MM.1S (cell line): ENCODE measurements around the gene PAK4.

ENCODE experiments used
- CTCF ChIP-seq: fragments of 300-600 bp; sonication (generic); IDR thresholded peaks from 2 replicates; pipeline ENCODE4 v1.5.1; 2016; ENCODE audit warnings: antibody characterized with exemption, low read length, mixed read lengths
- EZH2 ChIP-seq: fragments of 300-600 bp; sonication (generic); optimal IDR thresholded peaks from 2 replicates; pipeline ENCODE3; 2017; ENCODE audit warnings: low read depth, mild to moderate bottlenecking, antibody characterized with exemption, low read length, mixed read lengths
- EZH2phosphoT487 ChIP-seq: fragments of 300-600 bp; sonication (generic); IDR thresholded peaks from 2 replicates; pipeline ENCODE4 v1.6.1; 2018; ENCODE audit warnings: antibody characterized with exemption, low read length

- TF ChIP-seq CTCF (no peak), EZH2phosphoT487 (no peak), EZH2 (no peak)
These were observed 49.3 kb downstream of the PAK4 start for GRCh38 chr19:39174558-39175544.
